Fibroblast of lung (primary cell): ENCODE results near the gene GXYLT1. TPM values are rescaled to one million over a fixed set of nuclear protein-coding genes. Genes with fewer than 3 reads are reported as not detected.

Source experiments
- DNase-seq, 2 donors: peaks; one replicate each; pipeline versions ENCODE4 v3.0.0 to v3.0.0-alpha.2; 2010; ENCODE audit warnings: low read depth in 2 of 2
- H2AFZ ChIP-seq: 2 replicates; pipeline ENCODE4 v1.5.1; 2012; ENCODE audit warnings: low read length, control low read depth, inconsistent platforms
- H3K27ac ChIP-seq: 2 replicates; pipeline ENCODE4 v1.5.1; 2011; ENCODE audit warnings: low read length, control low read depth; ENCODE audit not compliant: insufficient read depth
- H3K27me3 ChIP-seq: 2 replicates; pipeline ENCODE4 v1.5.1; 2011; ENCODE audit warnings: mild to moderate bottlenecking, low read length; ENCODE audit not compliant: control insufficient read depth, insufficient read depth
- H3K36me3 ChIP-seq: 2 replicates; pipeline ENCODE4 v1.5.1; 2011; ENCODE audit warnings: low read length; ENCODE audit not compliant: control insufficient read depth, insufficient read depth
- H3K4me1 ChIP-seq: 2 replicates; pipeline ENCODE4 v1.5.1; 2011; ENCODE audit warnings: low read length; ENCODE audit not compliant: control insufficient read depth, insufficient read depth; ENCODE audit errors: extremely low read depth
- H3K4me2 ChIP-seq: 2 replicates; pipeline ENCODE4 v1.5.1; 2011; ENCODE audit warnings: low read length, control low read depth; ENCODE audit not compliant: insufficient read depth; ENCODE audit errors: extremely low read depth
- H3K4me3 ChIP-seq, 4 experiments: fragments of 200-600 bp in 1 of 4; sonication (generic) in 1 of 4; replicated peaks in 1 of 4; 2 replicates each; pipeline ENCODE4 v1.5.1; 2011 to 2016; ENCODE audit warnings: low read length in 4 of 4, low read depth in 3 of 4, mild to moderate bottlenecking in 3 of 4, control low read depth in 2 of 4, inconsistent platforms in 1 of 4, mixed read lengths in 1 of 4; ENCODE audit not compliant: insufficient read depth in 1 of 4; ENCODE audit errors: control extremely low read depth in 1 of 4
- H3K79me2 ChIP-seq: 2 replicates; pipeline ENCODE4 v1.5.1; 2012; ENCODE audit warnings: mild to moderate bottlenecking, low read length, inconsistent platforms; ENCODE audit not compliant: control insufficient read depth, insufficient read depth
- H3K9ac ChIP-seq: 2 replicates; pipeline ENCODE4 v1.5.1; 2011; ENCODE audit warnings: mild to moderate bottlenecking, low read length, control low read depth; ENCODE audit not compliant: insufficient read depth
- H3K9me3 ChIP-seq: 2 replicates; pipeline ENCODE4 v1.5.1; 2012; ENCODE audit warnings: low read depth, low read length; ENCODE audit not compliant: control insufficient read depth, insufficient read depth
- H4K20me1 ChIP-seq: 2 replicates; pipeline ENCODE4 v1.5.1; 2011; ENCODE audit warnings: low read length; ENCODE audit not compliant: control insufficient read depth, insufficient read depth; ENCODE audit errors: extremely low read depth
- CTCF ChIP-seq, 2 donors: IDR thresholded peaks in 1 of 2; conservative IDR thresholded peaks in 1 of 2; 1 replicate in 1 of 2; 2 replicates in 1 of 2; pipeline ENCODE4 v1.5.1; 2011 to 2012; ENCODE audit warnings: low read length in 2 of 2, control low read depth in 1 of 2, inconsistent platforms in 1 of 2, low read depth in 1 of 2, mild to moderate bottlenecking in 1 of 2
- EZH2 ChIP-seq: IDR thresholded peaks from 2 replicates; pipeline ENCODE4 v1.5.1; 2012; ENCODE audit warnings: low read length, control low read depth, mild to moderate bottlenecking; ENCODE audit errors: missing control alignments
- polyA plus RNA-seq, 2 donors: library from polyadenylated mRNA; depleted of rRNA in 1 of 2; stranded (reverse) in 1 of 2; unstranded in 1 of 2; fragments of >200 nt; gene quantifications; 2 replicates each; pipeline ENCODE4 v1.2.1, GENCODE V29; 2011 to 2012; ENCODE audit warnings: missing spikeins in 1 of 2
- total RNA-seq: library from RNA; depleted of rRNA; stranded (reverse); fragments of >200 nt; gene quantifications from 2 replicates; pipeline ENCODE4 v1.2.1, GENCODE V29; 2014

The GXYLT1 gene
- total and polyA plus RNA-seq, 2 donors (not counting 1 experiment from before 2014, with no cell fraction given) = 10.7 to 14.8 TPM

DNA sequence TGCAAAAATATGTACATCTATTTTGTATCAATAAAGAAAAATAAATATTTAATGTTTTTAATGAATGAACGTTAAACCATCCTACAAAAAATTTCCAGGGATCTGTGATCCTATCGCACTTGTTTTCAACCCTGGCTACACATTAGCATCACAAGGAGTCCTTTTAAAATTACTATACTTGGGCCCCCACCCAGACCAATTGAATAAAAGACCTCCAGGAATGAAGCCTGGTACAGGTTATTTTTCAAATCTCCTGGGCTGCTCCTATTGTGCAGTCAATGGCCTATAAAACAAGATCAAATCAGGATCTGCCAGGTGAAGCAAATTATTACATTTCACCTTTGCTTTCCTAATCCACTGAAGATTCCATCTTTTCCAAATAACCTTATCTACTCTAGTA lies 33.4 kb upstream of the GXYLT1 start:
- Histone ChIP-seq H3K4me1 (no peaks in the 10 kb centered on the region), H3K4me3 (no peak overlapping the region), H3K79me2 (no peaks in the 10 kb centered on the region)

DNA sequence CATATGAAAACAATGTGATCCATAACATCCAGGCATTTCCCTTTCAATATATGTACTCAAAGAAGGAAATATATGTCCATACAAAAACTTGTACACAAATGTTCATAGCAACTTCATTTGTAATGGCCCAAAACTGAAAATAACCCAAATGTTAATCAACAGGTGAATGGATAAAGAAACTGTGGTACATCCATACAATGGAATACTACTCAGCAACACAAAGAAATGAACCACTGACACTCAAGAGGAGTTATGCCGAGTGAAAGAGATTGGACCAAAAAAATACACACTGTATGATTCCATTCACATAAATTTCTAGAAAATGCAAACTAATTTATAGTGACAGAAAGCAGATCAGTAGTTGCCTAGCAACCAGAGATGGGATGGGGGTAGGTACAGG lies 30.3 kb upstream of the GXYLT1 start:
- no peak for TF ChIP-seq EZH2
- TF ChIP-seq CTCF (conservative IDR thresholded peaks at IDR 0.05 in 1 of 2, IDR thresholded peaks at IDR 0.05 in 1 of 2; ENCODE audit: low read depth in 1 of 2, low read length in 2 of 2) = no peak
- no peak overlapping the region for H2AFZ ChIP-seq
- no peak overlapping the region for H3K9ac ChIP-seq
- no peak overlapping the region for H3K27ac ChIP-seq
- no peaks in the 10 kb centered on the region for H3K79me2 ChIP-seq
- no peaks in the 10 kb centered on the region for H3K9me3 ChIP-seq
- no peak for DNase-seq
- no peaks in the 10 kb centered on the region for H3K4me1 ChIP-seq
- no peak overlapping the region for H3K4me3 ChIP-seq
- no peaks in the 10 kb centered on the region for H4K20me1 ChIP-seq
- H3K4me2 ChIP-seq = no peak overlapping the region
- H3K27me3 ChIP-seq = no peaks in the 10 kb centered on the region
- H3K36me3 ChIP-seq = no peaks in the 10 kb centered on the region

More for the DNA sequence above, 33.4 kb upstream of the GXYLT1 start:
- TF ChIP-seq CTCF (conservative IDR thresholded peaks at IDR 0.05 in 1 of 2, IDR thresholded peaks at IDR 0.05 in 1 of 2; ENCODE audit: low read depth in 1 of 2, low read length in 2 of 2) = no peak
- TF ChIP-seq EZH2 = no peak
- no peak overlapping the region for H3K27ac ChIP-seq
- no peak for DNase-seq
- H3K9ac ChIP-seq = no peak overlapping the region
- no peaks in the 10 kb centered on the region for H3K9me3 ChIP-seq
- no peak overlapping the region for H2AFZ ChIP-seq
- H3K4me2 ChIP-seq = no peak overlapping the region
- no peaks in the 10 kb centered on the region for H4K20me1 ChIP-seq
- no peaks in the 10 kb centered on the region for H3K36me3 ChIP-seq
- H3K27me3 ChIP-seq = no peaks in the 10 kb centered on the region

DNA sequence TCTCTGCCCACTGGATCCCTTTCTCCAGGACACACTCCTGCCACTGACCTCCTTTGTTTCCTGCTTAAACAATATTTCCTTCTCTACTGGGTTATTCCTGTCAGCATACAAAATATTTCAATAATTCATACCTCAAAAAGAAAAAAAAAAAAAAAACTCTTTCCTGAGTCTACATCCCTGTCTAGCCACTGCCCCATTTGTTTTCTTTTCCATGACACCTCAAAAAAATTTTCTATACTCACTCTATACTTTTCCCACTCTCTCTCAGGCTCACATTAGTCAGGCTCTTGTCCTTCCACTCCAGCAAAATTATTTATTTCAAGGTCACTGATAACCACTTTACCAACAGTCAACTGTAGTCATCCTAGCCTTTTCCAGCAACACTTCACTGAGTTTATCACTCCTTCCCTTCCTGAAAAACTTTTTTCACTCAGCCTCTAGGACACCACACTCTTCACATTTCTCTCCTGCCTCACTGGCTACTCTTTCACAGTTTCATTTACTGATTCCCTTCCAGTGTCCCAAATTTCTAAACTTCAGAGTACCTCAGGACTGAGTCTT lies 29.4 kb upstream of the GXYLT1 start:
- DNase-seq = no peak
- Histone ChIP-seq H3K4me2 (no peak overlapping the region), H4K20me1 (no peaks in the 10 kb centered on the region), H3K9ac (no peak overlapping the region), H3K36me3 (no peaks in the 10 kb centered on the region), H3K79me2 (no peaks in the 10 kb centered on the region), H3K4me1 (no peaks in the 10 kb centered on the region), H3K4me3 (no peak overlapping the region), H2AFZ (no peak overlapping the region), H3K9me3 (no peaks in the 10 kb centered on the region), H3K27me3 (no peaks in the 10 kb centered on the region), H3K27ac (no peak overlapping the region)
- TF ChIP-seq EZH2 (no peak), CTCF (conservative IDR thresholded peaks at IDR 0.05 in 1 of 2, IDR thresholded peaks at IDR 0.05 in 1 of 2; ENCODE audit: low read depth in 1 of 2, low read length in 2 of 2) (no peak)
